Fibroblast of skin of right biceps (primary cell): Measurements from ENCODE around the gene SCAMP5.

Experiments
- DNase-seq: peaks from one replicate; pipeline ENCODE4 v3.0.0-alpha.2; 2013

SCAMP5 gene

GRCh38 chr15:75023181-75023871, 28.0 kb downstream of the SCAMP5 start, which contains the start of gene PPCDC:
TSS of gene PPCDC (plus strand) at chr15:75023590. CDS start at chr15:75028319, 4,729 bp downstream.
- peak; percentile 96 for DNase-seq

GRCh38 chr15:75023872-75024636, 28.7 kb downstream of the SCAMP5 start:
- DNase-seq = peak; percentile 23

- no peak for DNase-seq
Measured at GRCh38 chr15:75025107-75025506, 29.7 kb downstream of the SCAMP5 start.

- no peak for DNase-seq
Measured at GRCh38 chr15:75025548-75026260, 30.3 kb downstream of the SCAMP5 start.

- DNase-seq = no peak
Measured at GRCh38 chr15:75027551-75027950, 32.2 kb downstream of the SCAMP5 start.

- DNase-seq = no peak
Measured at GRCh38 chr15:75028991-75029377, 33.6 kb downstream of the SCAMP5 start.

GRCh38 chr15:75029378-75030022, 34.1 kb downstream of the SCAMP5 start:
- peak; percentile 85 for DNase-seq

- peak; percentile 33 for DNase-seq
Measured at GRCh38 chr15:75030023-75030413, 34.7 kb downstream of the SCAMP5 start.

- DNase-seq = no peak
Measured at GRCh38 chr15:75030424-75030823, 35.1 kb downstream of the SCAMP5 start.

- DNase-seq = no peak
Measured at GRCh38 chr15:75031848-75032247, 36.5 kb downstream of the SCAMP5 start.

- no peak for DNase-seq
Measured at GRCh38 chr15:75032395-75032794, 37.0 kb downstream of the SCAMP5 start.

GRCh38 chr15:75033809-75034208, 38.4 kb downstream of the SCAMP5 start:
- no peak for DNase-seq

- DNase-seq = no peak
Measured at GRCh38 chr15:75034615-75035014, 39.3 kb downstream of the SCAMP5 start.

GRCh38 chr15:75036212-75036616, 40.9 kb downstream of the SCAMP5 start:
- peak; percentile 11 for DNase-seq

- DNase-seq = no peak
Measured at GRCh38 chr15:75037685-75038084, 42.3 kb downstream of the SCAMP5 start.

GRCh38 chr15:75038231-75038630, 42.9 kb downstream of the SCAMP5 start:
- no peak for DNase-seq

GRCh38 chr15:75042730-75043508, 47.6 kb downstream of the SCAMP5 start:
- peak; percentile 24 for DNase-seq

GRCh38 chr15:75043509-75044257, 48.3 kb downstream of the SCAMP5 start:
- DNase-seq = peak; percentile 97

- no peak for DNase-seq
Measured at GRCh38 chr15:75044258-75044878, 49.0 kb downstream of the SCAMP5 start.

GRCh38 chr15:75045332-75046015, 50.1 kb downstream of the SCAMP5 start:
- no peak for DNase-seq
